Measurements from ENCODE around the gene SLX4IP. TPM values are rescaled to one million over a fixed set of nuclear protein-coding genes. Genes with fewer than 3 reads are reported as not detected.

Gene SLX4IP
- total RNA-seq, 1 experiment from 2014 or later: 9.7 TPM

Small RNA genes lying within 50 kb of the gene (small RNA-seq; reads per million reads assigned to genes)
- not detected for gene MIR6870

Other genes with a start within 250 kb of the SLX4IP start
- gene SNAP25, start 216.5 kb upstream of the SLX4IP start, total RNA-seq (2014; rRNA removed; shearing (Covaris generic); ENCODE audit: low replicate concordance): not detected in 2 replicates
- 4.6 and 14.6 TPM in 2 replicates for gene MKKS, start 1.1 kb upstream of the SLX4IP start, total RNA-seq (2014; rRNA removed; shearing (Covaris generic); ENCODE audit: low replicate concordance)
- gene JAG1, start 238.7 kb downstream of the SLX4IP start, total RNA-seq (2014; rRNA removed; shearing (Covaris generic); ENCODE audit: low replicate concordance): 8.1 and 8.3 TPM in 2 replicates

Measured in Karpas-422 (cell line).